ENCODE data around the gene PLXNC1. TPM values are rescaled to one million over a fixed set of nuclear protein-coding genes. Genes with fewer than 3 reads are reported as not detected.

PLXNC1 gene
- total and polyA plus RNA-seq, 2 of the 8 experiments (the other 6 are each of a cell fraction or from before 2014, with no cell fraction given) = 0.83 to 2.0 TPM

- H2BK20ac ChIP-seq (ENCODE audit: low read length) = no peak overlapping the region
- H3K27ac ChIP-seq (ENCODE audit: low read depth, low read length) = no peak overlapping the region
- H3K36me3 ChIP-seq (ENCODE audit: control insufficient read depth in 2 of 4, insufficient read depth in 4 of 4, low read length in 3 of 4) = no peaks in the 10 kb centered on the region; a peak in 1 of 8 replicates
- H2AK5ac ChIP-seq (ENCODE audit: low read depth, low read length) = no peak overlapping the region
- no peaks in the 10 kb centered on the region for H3K9me3 ChIP-seq (ENCODE audit: insufficient read depth in 2 of 2, low read depth in 1 of 2, low read length in 1 of 2)
- no peaks in the 10 kb centered on the region for H4K20me1 ChIP-seq (replicated peaks in 1 of 2; ENCODE audit: control insufficient read depth in 1 of 2, insufficient read depth in 2 of 2, low read length in 2 of 2)
- H4K8ac ChIP-seq (ENCODE audit: extremely low read depth, insufficient read depth, low read length) = no peak overlapping the region
- H2AFZ ChIP-seq (ENCODE audit: low read length) = no peak overlapping the region
- no peaks in the 10 kb centered on the region; the same call in 1 of the 2 replicates for H3K23me2 ChIP-seq (ENCODE audit: low read depth, low read length)
- no peak overlapping the region for H2BK5ac ChIP-seq (ENCODE audit: low read depth, low read length)
- no peak overlapping the region for H3K4ac ChIP-seq (replicated peaks; ENCODE audit: insufficient read length, low read depth, low read length)
- no peak overlapping the region for H3K18ac ChIP-seq (ENCODE audit: extremely low read depth, low read length)
- H4K91ac ChIP-seq (replicated peaks; ENCODE audit: insufficient read length, low read length) = no peak overlapping the region
- peaks cover 0 to 1% (median under 1%) of the 10 kb centered on the region in 4 experiments; a peak in 2 of 7 replicates for H3K27me3 ChIP-seq (replicated peaks in 1 of 4; ENCODE audit: control insufficient read depth in 3 of 4, extremely low read depth in 1 of 4, insufficient read depth in 3 of 4, low read length in 3 of 4)
- no peak overlapping the region for H3K14ac ChIP-seq (ENCODE audit: insufficient read length)
- no peak overlapping the region for H3K9ac ChIP-seq (replicated peaks in 1 of 4; ENCODE audit: extremely low read depth in 1 of 4, low read depth in 3 of 4, low read length in 3 of 4)
- no peak overlapping the region for H2BK12ac ChIP-seq (ENCODE audit: low read depth, low read length)
- peaks cover 11 to 27% (median 20%) of the 10 kb centered on the region in 4 experiments for H3K4me1 ChIP-seq (replicated peaks in 1 of 4; ENCODE audit: control insufficient read depth in 3 of 4, insufficient read depth in 4 of 4, low read length in 3 of 4)
- no peak for FAIRE-seq
- no peak overlapping the region for H2BK120ac ChIP-seq (replicated peaks; ENCODE audit: low read depth, low read length)
- H3K23ac ChIP-seq (ENCODE audit: insufficient read length) = no peak overlapping the region
- TF ChIP-seq BRCA1 (IDR thresholded peaks at IDR 0.05; ENCODE audit: low read depth, low read length) (no peak), POU5F1 (IDR thresholded peaks at IDR 0.05; ENCODE audit: low read depth, low read length) (no peak), CREB1 (IDR thresholded peaks at IDR 0.05) (no peak), NANOG (IDR thresholded peaks at IDR 0.05; ENCODE audit: insufficient read depth, low read depth, low read length, poor library complexity, severe bottlenecking) (no peak), BACH1 (IDR thresholded peaks at IDR 0.05; ENCODE audit: low read length) (no peak)
- H2BK15ac ChIP-seq (ENCODE audit: low read length) = no peak overlapping the region
- H3K56ac ChIP-seq (replicated peaks; ENCODE audit: insufficient read length, low read depth, low read length) = no peak overlapping the region
- ChIA-PET CTCF (ENCODE audit: partially characterized antibody) (no interaction called here), POLR2A (ENCODE audit: partially characterized antibody) (no interaction called here)
- H3K4me3 ChIP-seq (ENCODE audit: extremely low read depth in 1 of 4, insufficient read depth in 2 of 4, low read depth in 3 of 4, low read length in 4 of 4) = no peak overlapping the region
- H3K4me2 ChIP-seq (ENCODE audit: insufficient read depth in 1 of 2, low read depth in 2 of 2, low read length in 2 of 2) = no peak overlapping the region
- H4K5ac ChIP-seq (ENCODE audit: insufficient read length, low read depth, low read length) = no peak overlapping the region
- DNase-seq (ENCODE audit: low read depth in 1 of 2, low spot score in 2 of 2) = no peak
- WGBS, 2 experiments (ENCODE audit: extremely low coverage in 1 of 2, insufficient coverage in 1 of 2, insufficient read length in 1 of 2, insufficient replicate concordance in 2 of 2, low coverage in 1 of 2, low lambda C conversion rate in 2 of 2, missing lambda C conversion rate in 1 of 2) = 93% methylated on average over 2 of the region's 2 CpGs; no CpG with 5 or more reads in 1 of the 2 experiments
- no peaks in the 10 kb centered on the region for H3K79me1 ChIP-seq (ENCODE audit: low read depth, low read length)
- no peaks in the 10 kb centered on the region for H3K79me2 ChIP-seq (ENCODE audit: control insufficient read depth in 1 of 2, insufficient read depth in 2 of 2, low read length in 2 of 2)
Observed at GRCh38 chr12:94258593-94258992, 110.2 kb downstream of the PLXNC1 start.
